ENCODE measurements around the gene SIGLEC6.
"Not testable (repeated sequence)": the region's sequence is repeated elsewhere in the genome, so short reads cannot be mapped to it uniquely, and the experiment has no call there.

SIGLEC6 gene

GRCh38 chr19:51509823-51510660 is 21.4 kb downstream of the SIGLEC6 start:
- DNase-seq (ENCODE audit: low read depth in 3 of 3, low spot score in 1 of 3) = no peak

DNA sequence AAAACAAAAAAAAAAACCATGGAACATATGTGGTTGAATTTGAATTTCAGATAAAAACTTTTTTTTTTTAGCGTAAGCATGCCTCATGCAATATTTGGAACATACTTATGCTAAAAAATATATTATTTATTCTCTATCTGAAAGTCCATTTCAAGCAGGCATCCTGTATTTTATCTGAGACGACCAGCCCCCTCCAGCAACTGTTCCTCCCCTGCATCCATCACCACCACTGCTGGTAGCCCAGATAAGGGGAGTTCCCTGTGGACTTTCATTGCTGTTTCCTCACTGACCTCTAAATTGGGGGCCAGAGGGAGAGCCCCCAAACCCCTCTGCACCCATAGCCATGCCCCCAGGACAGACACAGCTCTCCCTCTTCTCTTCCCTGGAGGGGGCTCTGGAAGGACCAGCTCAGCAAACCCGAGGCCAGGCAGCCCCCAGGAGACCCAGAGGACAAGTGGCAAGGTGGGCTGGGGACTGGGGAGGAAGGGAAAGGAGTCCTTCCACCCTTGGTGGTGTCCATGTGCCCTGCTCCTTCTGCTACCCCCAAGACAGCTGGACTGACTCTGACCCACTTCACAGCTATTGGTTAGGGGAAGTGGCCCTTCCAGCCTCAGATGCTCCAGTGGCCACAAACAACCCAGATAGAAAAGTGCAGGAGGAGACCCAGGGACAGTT is 23.3 kb downstream of the SIGLEC6 start:
- no peak for DNase-seq (ENCODE audit: low read depth in 3 of 3, low spot score in 1 of 3)

GRCh38 chr19:51507640-51508058 is 23.8 kb downstream of the SIGLEC6 start:
- DNase-seq (ENCODE audit: low read depth in 3 of 3, low spot score in 1 of 3) = no peak

GRCh38 chr19:51507192-51507591 is 24.3 kb downstream of the SIGLEC6 start:
- no peak for DNase-seq (ENCODE audit: low read depth in 3 of 3, low spot score in 1 of 3)

GRCh38 chr19:51505904-51506303 is 25.6 kb downstream of the SIGLEC6 start:
- DNase-seq (ENCODE audit: low read depth in 3 of 3, low spot score in 1 of 3) = no peak

GRCh38 chr19:51503896-51504295 is 27.6 kb downstream of the SIGLEC6 start:
- no peak for DNase-seq (ENCODE audit: low read depth in 3 of 3, low spot score in 1 of 3)

GRCh38 chr19:51503286-51503817 is 28.1 kb downstream of the SIGLEC6 start:
- DNase-seq (ENCODE audit: low read depth in 3 of 3, low spot score in 1 of 3) = no peak

- DNase-seq (ENCODE audit: low read depth in 3 of 3, low spot score in 1 of 3) = no peak
Observed at GRCh38 chr19:51501594-51502263, 29.7 kb downstream of the SIGLEC6 start, which contains the start of gene SIGLEC12. Gene SIGLEC12, minus strand, starts transcription at chr19:51501800. Its CDS starts 67 bp downstream, at chr19:51501733.

- DNase-seq (ENCODE audit: low read depth in 3 of 3, low spot score in 1 of 3) = not testable (repeated sequence)
Observed at GRCh38 chr19:51500931-51501330, 30.5 kb downstream of the SIGLEC6 start.

DNA sequence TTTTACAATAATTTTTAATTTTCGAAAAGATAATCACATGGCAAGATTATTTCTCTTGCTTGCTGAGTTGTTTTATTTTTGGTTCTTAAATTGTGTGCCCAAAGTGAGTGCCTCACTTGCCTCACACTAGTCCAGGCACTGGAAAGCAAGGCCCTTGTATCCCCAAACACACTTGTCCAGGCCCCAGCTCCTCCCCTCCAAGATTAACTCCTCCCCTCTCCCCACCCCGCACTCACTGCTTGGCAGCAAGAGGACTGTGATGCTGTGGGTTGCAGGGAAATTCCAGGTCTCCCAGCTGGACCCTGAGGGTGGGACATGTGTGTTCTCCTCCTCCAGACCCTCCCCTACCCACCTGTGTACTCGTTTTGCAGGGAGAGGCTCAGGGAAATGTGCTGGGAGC is 33.8 kb downstream of the SIGLEC6 start:
- no peak for DNase-seq (ENCODE audit: low read depth in 3 of 3, low spot score in 1 of 3)

- DNase-seq (ENCODE audit: low read depth in 3 of 3, low spot score in 1 of 3) = no peak
Observed at GRCh38 chr19:51493776-51494175, 37.7 kb downstream of the SIGLEC6 start.

DNA sequence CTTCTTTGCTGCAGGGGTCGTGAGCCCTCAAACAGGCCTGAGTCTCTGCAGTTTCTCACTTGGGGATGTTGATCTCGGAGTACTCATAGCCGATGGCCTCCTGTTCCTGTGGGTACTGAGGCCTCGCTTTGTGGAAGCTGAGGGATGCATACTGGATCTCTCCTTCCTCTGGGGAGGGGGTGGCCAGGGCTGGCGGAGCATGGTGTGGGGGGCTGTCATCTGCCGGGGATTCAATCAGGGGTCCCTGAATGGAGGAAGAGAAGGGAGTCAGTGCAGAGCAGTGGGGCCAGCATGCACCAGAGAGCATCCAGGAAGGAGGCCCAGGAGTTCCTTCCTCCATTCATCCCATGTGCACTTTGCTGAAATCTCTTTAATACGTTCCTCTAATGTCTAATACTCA is 39.9 kb downstream of the SIGLEC6 start:
- DNase-seq (ENCODE audit: low read depth in 3 of 3, low spot score in 1 of 3) = no peak

- no peak for DNase-seq (ENCODE audit: low read depth in 3 of 3, low spot score in 1 of 3)
Observed at GRCh38 chr19:51490676-51491075, 40.8 kb downstream of the SIGLEC6 start.

DNA sequence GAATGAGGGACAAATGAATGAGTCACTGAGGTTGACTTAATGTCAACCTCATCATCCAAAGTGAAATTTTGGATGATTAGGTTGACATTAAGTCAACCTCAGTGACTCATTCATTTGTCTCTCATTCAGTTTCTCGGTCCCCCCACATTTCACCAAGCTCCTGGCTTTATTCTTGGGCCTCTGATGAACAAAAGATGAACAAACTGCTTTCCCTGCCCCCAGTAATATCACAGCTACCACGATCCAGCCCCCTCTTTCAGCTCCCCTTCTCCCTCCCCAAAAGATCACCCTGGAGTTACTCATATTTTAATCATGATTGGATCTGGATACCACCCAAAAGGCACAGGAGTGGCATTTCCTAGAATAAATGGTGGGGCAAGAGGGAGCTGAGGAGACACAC is 42.4 kb downstream of the SIGLEC6 start:
- DNase-seq (ENCODE audit: low read depth in 3 of 3, low spot score in 1 of 3) = no peak

DNA sequence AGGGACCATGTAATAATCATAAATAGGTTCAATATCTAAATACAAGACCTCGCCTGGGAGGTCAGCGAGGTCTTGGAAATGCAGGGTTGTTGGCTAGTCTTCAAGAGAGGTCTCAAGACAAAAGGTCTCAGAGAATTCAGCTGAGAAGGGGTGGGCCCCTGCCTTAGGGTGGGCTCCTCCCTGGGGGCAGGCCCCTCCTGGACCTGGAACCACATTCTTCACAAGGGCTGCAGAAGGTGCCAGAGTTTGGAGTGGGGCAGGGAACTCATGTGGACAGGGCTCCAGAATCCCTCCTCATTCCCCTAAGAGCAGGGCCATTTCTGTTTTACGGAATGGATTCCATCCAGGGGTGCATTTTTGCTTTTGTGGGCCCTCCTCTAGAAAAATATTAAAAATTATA is 43.0 kb downstream of the SIGLEC6 start:
- no peak for DNase-seq (ENCODE audit: low read depth in 3 of 3, low spot score in 1 of 3)

- DNase-seq (ENCODE audit: low read depth in 3 of 3, low spot score in 1 of 3) = no peak
Observed at GRCh38 chr19:51485960-51486660, 45.4 kb downstream of the SIGLEC6 start.

GRCh38 chr19:51480590-51480989 is 50.9 kb downstream of the SIGLEC6 start:
- DNase-seq (ENCODE audit: low read depth in 3 of 3, low spot score in 1 of 3) = no peak

- no peak for DNase-seq (ENCODE audit: low read depth in 3 of 3, low spot score in 1 of 3)
Observed at GRCh38 chr19:51479531-51480331, 51.7 kb downstream of the SIGLEC6 start.

DNA sequence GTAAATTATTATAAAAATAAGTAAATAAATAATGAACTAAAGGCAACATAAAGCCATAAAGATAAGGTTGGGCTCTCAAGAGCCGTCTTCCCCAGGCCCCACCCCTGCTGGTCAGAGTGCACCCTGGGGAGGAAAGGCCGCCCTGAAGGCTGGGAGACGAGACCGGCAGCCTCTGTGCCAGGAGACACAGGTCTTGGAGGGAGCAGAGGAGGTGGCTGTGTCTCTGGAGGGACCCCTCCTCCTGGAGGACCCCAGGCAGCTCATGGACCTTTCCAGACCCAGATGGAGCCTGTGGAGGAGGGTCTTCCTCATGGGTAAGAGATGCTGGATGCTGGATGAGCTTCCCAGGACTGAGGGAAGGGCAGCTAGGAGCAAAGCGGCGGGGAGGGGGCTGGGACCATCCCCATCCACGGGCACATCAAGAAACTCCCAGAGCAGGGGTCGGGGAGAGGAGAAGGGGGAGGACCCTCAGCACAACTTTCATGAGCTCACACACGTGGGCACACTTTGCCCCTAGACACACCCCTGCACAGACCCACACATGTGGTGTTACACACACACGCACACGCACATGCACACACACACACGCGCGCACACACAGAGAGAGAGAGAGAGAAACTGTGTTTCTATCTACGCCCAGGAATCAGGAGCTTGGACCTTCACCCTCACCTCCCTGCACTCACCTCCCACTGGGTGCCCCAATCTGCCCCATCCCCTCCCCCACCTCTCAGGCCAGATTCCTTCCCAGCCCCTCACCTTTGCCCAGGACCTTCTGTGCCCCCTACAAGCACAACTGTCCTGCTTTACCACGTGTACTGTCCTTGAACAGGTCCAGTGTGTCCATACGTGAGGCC is 52.9 kb downstream of the SIGLEC6 start, which contains the start of gene CEACAM18:
CEACAM18 (plus strand) TSS at position 159 of the 854 bp plus-strand sequence.
- DNase-seq (ENCODE audit: low read depth in 3 of 3, low spot score in 1 of 3) = no peak
